Measurements from ENCODE around the gene DENND4B.

Gene DENND4B

DNA sequence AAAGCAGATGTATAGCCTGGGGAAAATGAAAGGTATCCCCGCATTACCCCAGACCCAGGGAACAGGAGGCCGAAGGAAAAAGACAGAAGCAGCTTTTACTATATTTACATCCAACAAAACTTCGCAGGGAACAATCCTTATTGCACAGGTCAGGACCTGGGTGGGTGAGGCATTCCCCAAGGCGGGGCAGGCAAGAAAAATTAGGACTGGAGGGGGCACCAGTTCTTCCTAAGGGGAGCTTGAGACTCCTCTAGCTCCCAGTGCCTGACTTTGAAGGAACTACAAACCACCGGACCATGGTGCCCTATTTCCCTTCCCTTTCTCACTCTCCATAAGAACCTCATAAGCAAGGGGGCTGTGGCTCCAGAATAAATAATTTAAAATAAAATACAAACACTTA is 17.1 kb downstream of the DENND4B start:
- H3K27ac ChIP-seq (ENCODE audit: low read depth, low read length) = no peak overlapping the region
- no peaks in the 10 kb centered on the region for H3K9me3 ChIP-seq (ENCODE audit: control insufficient read depth, insufficient read depth, low read length)

DNA sequence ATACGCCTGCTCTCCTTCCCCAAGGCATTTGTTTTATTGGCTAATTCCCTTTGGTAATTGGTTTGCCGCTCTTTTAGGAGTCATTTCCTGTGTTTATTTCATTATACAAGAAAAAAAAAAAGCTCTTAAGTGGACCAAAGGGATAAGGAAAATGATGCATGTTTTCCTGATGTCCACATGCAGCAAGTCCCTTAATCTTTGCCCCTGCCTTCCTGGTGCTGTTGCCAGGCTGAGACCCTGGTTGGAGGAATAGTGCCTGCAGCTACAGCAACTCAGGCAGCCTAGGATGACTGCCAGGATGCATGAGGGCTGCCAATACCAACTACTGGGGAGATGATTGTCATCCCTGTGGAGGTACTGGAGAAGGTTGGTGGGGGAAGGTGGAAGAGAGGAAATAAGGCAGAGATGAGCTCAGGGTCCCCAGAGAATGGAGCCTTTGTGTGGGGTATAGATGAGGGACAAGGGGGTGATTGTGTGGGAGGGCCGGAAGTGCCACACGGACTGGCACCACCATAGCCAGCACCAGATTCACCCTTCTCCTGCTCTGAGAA is 17.7 kb downstream of the DENND4B start:
- peaks cover 31% of the 10 kb centered on the region for H3K4me1 ChIP-seq (ENCODE audit: control insufficient read depth, low read length)
- no peaks in the 10 kb centered on the region for H4K20me1 ChIP-seq (ENCODE audit: control insufficient read depth, insufficient read depth, low read depth, low read length)
- peaks cover 8% of the 10 kb centered on the region for H3K79me2 ChIP-seq (ENCODE audit: control insufficient read depth, low read length)
- peaks cover 23% of the 10 kb centered on the region for H3F3A ChIP-seq (ENCODE audit: control insufficient read depth, insufficient read depth)
- no peaks in the 10 kb centered on the region for H3K27me3 ChIP-seq (ENCODE audit: control insufficient read depth, low read length)
- no peak overlapping the region for H3K4me3 ChIP-seq (ENCODE audit: low read length)
- peak overlapping the region; percentile 36 for H3K4me2 ChIP-seq (ENCODE audit: low read length)
- no peaks in the 10 kb centered on the region for H3K9me2 ChIP-seq (replicated peaks; ENCODE audit: control insufficient read depth, low read length)
- peak overlapping the region; percentile 38; the same call in 1 of the 2 replicates for H3K27ac ChIP-seq (ENCODE audit: low read depth, low read length)
- TF ChIP-seq, protein P1, sequence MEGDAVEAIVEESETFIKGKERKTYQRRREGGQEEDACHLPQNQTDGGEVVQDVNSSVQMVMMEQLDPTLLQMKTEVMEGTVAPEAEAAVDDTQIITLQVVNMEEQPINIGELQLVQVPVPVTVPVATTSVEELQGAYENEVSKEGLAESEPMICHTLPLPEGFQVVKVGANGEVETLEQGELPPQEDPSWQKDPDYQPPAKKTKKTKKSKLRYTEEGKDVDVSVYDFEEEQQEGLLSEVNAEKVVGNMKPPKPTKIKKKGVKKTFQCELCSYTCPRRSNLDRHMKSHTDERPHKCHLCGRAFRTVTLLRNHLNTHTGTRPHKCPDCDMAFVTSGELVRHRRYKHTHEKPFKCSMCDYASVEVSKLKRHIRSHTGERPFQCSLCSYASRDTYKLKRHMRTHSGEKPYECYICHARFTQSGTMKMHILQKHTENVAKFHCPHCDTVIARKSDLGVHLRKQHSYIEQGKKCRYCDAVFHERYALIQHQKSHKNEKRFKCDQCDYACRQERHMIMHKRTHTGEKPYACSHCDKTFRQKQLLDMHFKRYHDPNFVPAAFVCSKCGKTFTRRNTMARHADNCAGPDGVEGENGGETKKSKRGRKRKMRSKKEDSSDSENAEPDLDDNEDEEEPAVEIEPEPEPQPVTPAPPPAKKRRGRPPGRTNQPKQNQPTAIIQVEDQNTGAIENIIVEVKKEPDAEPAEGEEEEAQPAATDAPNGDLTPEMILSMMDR (IDR thresholded peaks at IDR 0.05; ENCODE audit: low read depth, low read length, poor library complexity, severe bottlenecking) = no peak
- TF ChIP-seq EZH2phosphoT487 (IDR thresholded peaks at IDR 0.05; ENCODE audit: borderline replicate concordance, low read length) = no peak
- no peaks in the 10 kb centered on the region for H3K9me3 ChIP-seq (ENCODE audit: control insufficient read depth, insufficient read depth, low read length)
- peaks cover 45% of the 10 kb centered on the region for H3K36me3 ChIP-seq (ENCODE audit: control insufficient read depth, low read length)

More for the DNA sequence above, 17.1 kb downstream of the DENND4B start:
- Histone ChIP-seq H3K4me1 (ENCODE audit: control insufficient read depth, low read length) (peaks cover 25% of the 10 kb centered on the region), H3K9me2 (replicated peaks; ENCODE audit: control insufficient read depth, low read length) (no peaks in the 10 kb centered on the region), H3K4me2 (ENCODE audit: low read length) (no peak overlapping the region), H4K20me1 (ENCODE audit: control insufficient read depth, insufficient read depth, low read depth, low read length) (no peaks in the 10 kb centered on the region), H3K36me3 (ENCODE audit: control insufficient read depth, low read length) (peaks cover 48% of the 10 kb centered on the region), H3K79me2 (ENCODE audit: control insufficient read depth, low read length) (peaks cover 3% of the 10 kb centered on the region), H3K4me3 (ENCODE audit: low read length) (no peak overlapping the region), H3F3A (ENCODE audit: control insufficient read depth, insufficient read depth) (peaks cover 23% of the 10 kb centered on the region), H3K27me3 (ENCODE audit: control insufficient read depth, low read length) (no peaks in the 10 kb centered on the region)
- TF ChIP-seq EZH2phosphoT487 (IDR thresholded peaks at IDR 0.05; ENCODE audit: borderline replicate concordance, low read length) = no peak
- TF ChIP-seq, protein P1 (IDR thresholded peaks at IDR 0.05; ENCODE audit: low read depth, low read length, poor library complexity, severe bottlenecking) = no peak

DNA sequence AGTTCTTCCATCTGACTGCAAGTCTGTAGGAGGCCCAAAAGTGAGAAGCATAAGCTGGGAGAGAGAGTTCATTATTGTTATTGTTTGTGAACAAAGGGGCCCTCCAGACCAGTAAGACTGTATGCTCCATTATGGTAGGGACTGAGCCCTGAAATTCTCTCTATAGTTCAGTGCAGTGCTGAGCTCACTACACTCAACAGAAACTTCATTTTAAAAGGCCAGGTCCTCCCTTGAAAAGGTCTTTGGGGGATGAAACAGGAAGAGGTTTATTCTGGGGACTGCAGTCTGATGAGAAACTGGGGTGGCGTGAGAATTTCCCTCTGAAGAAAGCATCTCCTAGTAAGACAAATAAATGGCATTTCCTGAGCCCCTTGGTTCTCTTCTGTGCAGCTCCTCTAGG is 18.3 kb downstream of the DENND4B start:
- peak overlapping the region; percentile 36 for H3K4me2 ChIP-seq (ENCODE audit: low read length)
- TF ChIP-seq EZH2phosphoT487 (IDR thresholded peaks at IDR 0.05; ENCODE audit: borderline replicate concordance, low read length) = no peak
- TF ChIP-seq, protein P1 (IDR thresholded peaks at IDR 0.05; ENCODE audit: low read depth, low read length, poor library complexity, severe bottlenecking) = no peak

More for the DNA sequence above, 18.3 kb downstream of the DENND4B start:
- Histone ChIP-seq H4K20me1 (ENCODE audit: control insufficient read depth, insufficient read depth, low read depth, low read length) (no peaks in the 10 kb centered on the region), H3K9me3 (ENCODE audit: control insufficient read depth, insufficient read depth, low read length) (no peaks in the 10 kb centered on the region), H3K4me3 (ENCODE audit: low read length) (no peak overlapping the region), H3K27me3 (ENCODE audit: control insufficient read depth, low read length) (no peaks in the 10 kb centered on the region), H3K9me2 (replicated peaks; ENCODE audit: control insufficient read depth, low read length) (no peaks in the 10 kb centered on the region), H3K4me1 (ENCODE audit: control insufficient read depth, low read length) (peaks cover 33% of the 10 kb centered on the region), H3K79me2 (ENCODE audit: control insufficient read depth, low read length) (peaks cover 14% of the 10 kb centered on the region), H3K36me3 (ENCODE audit: control insufficient read depth, low read length) (peaks cover 42% of the 10 kb centered on the region), H3K27ac (ENCODE audit: low read depth, low read length) (peak overlapping the region; percentile 38), H3F3A (ENCODE audit: control insufficient read depth, insufficient read depth) (peaks cover 23% of the 10 kb centered on the region)

Measured in DOHH2 (cell line).